OCI-LY1 (cell line): ENCODE measurements around the gene RAD21L1.

Source experiments
- H2AFZ ChIP-seq: fragments of 200-600 bp; sonication (generic), shearing (Covaris generic); 2 replicates; pipeline ENCODE4 v1.6.0; 2014; ENCODE audit warnings: antibody characterized with exemption, mild to moderate bottlenecking, low read length
- H3F3A ChIP-seq: fragments of 200-600 bp; sonication (generic), shearing (Covaris generic); 2 replicates; pipeline ENCODE4 v1.6.0; 2014; ENCODE audit warnings: mild to moderate bottlenecking, antibody characterized with exemption, low read length, moderate library complexity; ENCODE audit not compliant: insufficient read depth
- H3K27ac ChIP-seq: fragments of 200-600 bp; sonication (generic); 2 replicates; pipeline ENCODE4 v1.5.1; 2014; ENCODE audit warnings: low read length, mixed run types, mild to moderate bottlenecking, low read depth; ENCODE audit not compliant: poor library complexity, severe bottlenecking
- H3K27me3 ChIP-seq: fragments of 200-600 bp; sonication (generic); 2 replicates; pipeline ENCODE4 v1.6.0; 2014; ENCODE audit warnings: antibody characterized with exemption, mild to moderate bottlenecking, low read length, moderate library complexity; ENCODE audit not compliant: insufficient read depth
- H3K36me3 ChIP-seq: fragments of 200-600 bp; sonication (generic); 2 replicates; pipeline ENCODE4 v1.6.1; 2014; ENCODE audit warnings: mild to moderate bottlenecking, antibody characterized with exemption, low read length, moderate library complexity, mixed read lengths; ENCODE audit not compliant: insufficient read depth
- H3K4me1 ChIP-seq: fragments of 200-600 bp; sonication (generic); 2 replicates; pipeline ENCODE4 v1.5.1; 2014; ENCODE audit warnings: mild to moderate bottlenecking, low read length, moderate library complexity; ENCODE audit not compliant: insufficient read depth, severe bottlenecking
- H3K4me2 ChIP-seq: fragments of 200-600 bp; sonication (generic), shearing (Covaris generic); 2 replicates; pipeline ENCODE4 v1.6.1; 2014; ENCODE audit warnings: low read length
- H3K4me3 ChIP-seq: fragments of 200-600 bp; sonication (generic); 2 replicates; pipeline ENCODE4 v1.5.1; 2014; ENCODE audit warnings: low read length, low read depth, mild to moderate bottlenecking, mixed read lengths; ENCODE audit not compliant: poor library complexity, severe bottlenecking
- H3K79me2 ChIP-seq: fragments of 200-600 bp; shearing (Covaris generic); 2 replicates; pipeline ENCODE4 v1.6.1; 2016; ENCODE audit warnings: mixed run types, low read length, mixed read lengths; ENCODE audit not compliant: insufficient read depth
- H3K9ac ChIP-seq: fragments of 200-600 bp; sonication (generic), shearing (Covaris generic); 2 replicates; pipeline ENCODE4 v1.6.1; 2014; ENCODE audit warnings: mild to moderate bottlenecking, low read length, mixed read lengths
- H3K9me2 ChIP-seq: fragments of 200-600 bp; sonication (generic), shearing (Covaris generic); 2 replicates; pipeline ENCODE4 v1.6.1; 2014; ENCODE audit warnings: low read depth, mild to moderate bottlenecking, low read length, mixed read lengths
- H3K9me3 ChIP-seq: fragments of 200-600 bp; shearing (Covaris generic); 2 replicates; pipeline ENCODE4 v1.6.1; 2014; ENCODE audit warnings: low read length, mixed read lengths
- H4K20me1 ChIP-seq: fragments of 200-600 bp; sonication (generic), shearing (Covaris generic); 2 replicates; pipeline ENCODE4 v1.6.0; 2016; ENCODE audit warnings: mild to moderate bottlenecking, low read length; ENCODE audit not compliant: insufficient read depth
- EZH2 ChIP-seq: fragments of 200-600 bp; sonication (generic), shearing (Covaris generic); IDR thresholded peaks from 2 replicates; pipeline ENCODE4 v1.8.0; 2017; ENCODE audit warnings: borderline replicate concordance, mixed run types, mild to moderate bottlenecking, antibody characterized with exemption, low read length, moderate library complexity, mixed read lengths
- TF ChIP-seq, protein P1 (sequence below): fragments of 200-600 bp; sonication (generic), shearing (Covaris generic); IDR thresholded peaks from 2 replicates; pipeline ENCODE4 v1.5.1; 2017; ENCODE audit warnings: mild to moderate bottlenecking, antibody characterized with exemption, low read length, moderate library complexity, mixed read lengths

Gene RAD21L1

DNA sequence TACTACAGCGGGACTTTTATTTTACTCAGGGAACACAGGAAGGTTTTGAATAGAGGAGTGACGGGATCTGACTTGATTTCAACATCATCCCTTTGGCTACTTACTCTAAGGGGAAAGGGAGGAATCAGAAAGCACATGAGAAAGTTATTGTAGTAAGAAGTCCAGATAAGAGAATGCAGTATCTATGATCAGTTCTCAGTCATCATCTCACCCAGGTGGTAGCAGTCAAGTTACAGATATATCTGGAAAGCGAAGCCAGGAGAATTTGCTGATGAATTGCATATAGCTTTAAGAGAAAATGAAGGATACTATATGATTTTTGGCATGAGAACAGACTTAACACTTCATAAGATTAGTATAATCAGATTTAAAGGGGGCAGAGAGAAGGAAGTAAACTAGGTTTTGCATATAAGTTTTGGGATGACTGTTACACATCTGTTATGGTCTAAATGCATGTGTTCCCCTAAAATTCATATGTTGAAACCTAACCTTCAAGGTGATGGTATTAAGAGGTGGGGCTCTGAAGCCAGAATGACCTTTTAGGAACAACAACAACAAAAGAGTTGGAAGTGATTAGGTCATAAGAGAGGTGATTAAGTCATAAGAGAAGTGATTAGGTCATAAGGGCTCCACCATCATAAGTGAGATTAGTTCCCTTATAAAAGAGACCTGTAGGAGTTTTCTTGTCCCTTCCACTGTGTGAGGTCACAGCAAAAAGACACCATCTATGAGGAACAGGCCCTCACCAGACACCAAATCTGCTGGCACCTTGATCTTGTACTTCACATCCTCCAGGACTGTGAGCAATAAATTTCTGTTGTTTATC lies 6.7 kb downstream of the RAD21L1 start:
- no peak overlapping the region for H3K9ac ChIP-seq
- no peaks in the 10 kb centered on the region for H3K4me1 ChIP-seq
- TF ChIP-seq EZH2: no peak
- TF ChIP-seq, protein P1, sequence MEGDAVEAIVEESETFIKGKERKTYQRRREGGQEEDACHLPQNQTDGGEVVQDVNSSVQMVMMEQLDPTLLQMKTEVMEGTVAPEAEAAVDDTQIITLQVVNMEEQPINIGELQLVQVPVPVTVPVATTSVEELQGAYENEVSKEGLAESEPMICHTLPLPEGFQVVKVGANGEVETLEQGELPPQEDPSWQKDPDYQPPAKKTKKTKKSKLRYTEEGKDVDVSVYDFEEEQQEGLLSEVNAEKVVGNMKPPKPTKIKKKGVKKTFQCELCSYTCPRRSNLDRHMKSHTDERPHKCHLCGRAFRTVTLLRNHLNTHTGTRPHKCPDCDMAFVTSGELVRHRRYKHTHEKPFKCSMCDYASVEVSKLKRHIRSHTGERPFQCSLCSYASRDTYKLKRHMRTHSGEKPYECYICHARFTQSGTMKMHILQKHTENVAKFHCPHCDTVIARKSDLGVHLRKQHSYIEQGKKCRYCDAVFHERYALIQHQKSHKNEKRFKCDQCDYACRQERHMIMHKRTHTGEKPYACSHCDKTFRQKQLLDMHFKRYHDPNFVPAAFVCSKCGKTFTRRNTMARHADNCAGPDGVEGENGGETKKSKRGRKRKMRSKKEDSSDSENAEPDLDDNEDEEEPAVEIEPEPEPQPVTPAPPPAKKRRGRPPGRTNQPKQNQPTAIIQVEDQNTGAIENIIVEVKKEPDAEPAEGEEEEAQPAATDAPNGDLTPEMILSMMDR: no peak

DNA sequence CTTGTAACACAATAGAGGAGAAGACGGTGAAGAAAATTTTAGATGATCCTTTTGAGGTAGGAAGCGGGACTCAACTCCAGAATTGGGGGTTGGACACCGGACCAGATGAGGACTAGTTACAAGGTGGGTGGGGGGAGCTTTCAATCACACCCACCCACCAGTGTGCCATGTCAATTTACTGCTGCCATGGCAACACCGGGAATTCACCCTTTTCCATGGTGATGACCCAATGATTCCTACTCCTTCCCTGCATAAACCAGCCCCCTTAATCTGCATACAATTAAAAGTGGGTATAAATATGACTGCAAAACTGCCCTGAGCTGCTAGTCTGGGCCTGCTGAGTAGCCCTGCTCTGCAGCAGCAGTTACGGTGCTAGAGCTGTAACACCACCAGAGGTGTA lies 14.7 kb downstream of the RAD21L1 start:
- Histone ChIP-seq H3K36me3 (no peaks in the 10 kb centered on the region), H3F3A (no peaks in the 10 kb centered on the region), H3K4me1 (no peaks in the 10 kb centered on the region), H3K27ac (no peak overlapping the region), H3K9me2 (no peaks in the 10 kb centered on the region), H3K4me3 (no peak overlapping the region), H3K79me2 (no peaks in the 10 kb centered on the region), H4K20me1 (no peaks in the 10 kb centered on the region), H3K27me3 (no peaks in the 10 kb centered on the region), H3K4me2 (no peak overlapping the region), H3K9ac (no peak overlapping the region), H2AFZ (no peak overlapping the region), H3K9me3 (no peaks in the 10 kb centered on the region)
- no peak for TF ChIP-seq EZH2

More for the DNA sequence above, 6.7 kb downstream of the RAD21L1 start:
- Histone ChIP-seq H3K27ac (no peak overlapping the region), H3K9me3 (no peaks in the 10 kb centered on the region), H3K4me2 (no peak overlapping the region), H2AFZ (no peak overlapping the region), H3K4me3 (no peak overlapping the region), H3K79me2 (no peaks in the 10 kb centered on the region), H3F3A (no peaks in the 10 kb centered on the region), H4K20me1 (no peaks in the 10 kb centered on the region), H3K36me3 (no peaks in the 10 kb centered on the region), H3K27me3 (no peaks in the 10 kb centered on the region), H3K9me2 (no peaks in the 10 kb centered on the region)

DNA sequence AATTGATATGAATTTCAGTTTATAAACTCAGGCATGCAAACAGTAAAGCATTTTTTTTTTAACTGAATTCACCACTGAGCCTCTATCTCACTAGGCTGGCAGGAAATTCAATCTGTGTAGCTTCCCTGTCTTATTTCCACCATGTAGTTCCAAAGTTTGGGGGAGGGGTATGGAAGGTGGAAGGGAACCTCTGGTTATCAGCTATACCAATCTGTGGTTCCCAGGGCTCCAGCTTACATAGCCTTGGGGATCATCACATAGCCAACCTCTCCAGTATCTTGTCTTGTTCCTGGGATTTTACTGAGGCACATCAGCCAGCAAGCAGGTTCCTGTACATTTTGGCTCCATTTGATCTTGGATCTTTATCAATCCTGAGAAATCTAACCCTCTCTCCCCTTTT lies 15.6 kb downstream of the RAD21L1 start:
- Histone ChIP-seq H3K36me3 (no peaks in the 10 kb centered on the region), H3K27ac (no peak overlapping the region), H3K27me3 (no peaks in the 10 kb centered on the region), H2AFZ (no peak overlapping the region), H3K4me3 (no peak overlapping the region), H3K4me1 (no peaks in the 10 kb centered on the region), H3K79me2 (no peaks in the 10 kb centered on the region), H3F3A (no peaks in the 10 kb centered on the region), H3K4me2 (no peak overlapping the region), H4K20me1 (no peaks in the 10 kb centered on the region), H3K9ac (no peak overlapping the region), H3K9me2 (no peaks in the 10 kb centered on the region), H3K9me3 (no peaks in the 10 kb centered on the region)
- no peak for TF ChIP-seq EZH2
- TF ChIP-seq, protein P1: no peak

DNA sequence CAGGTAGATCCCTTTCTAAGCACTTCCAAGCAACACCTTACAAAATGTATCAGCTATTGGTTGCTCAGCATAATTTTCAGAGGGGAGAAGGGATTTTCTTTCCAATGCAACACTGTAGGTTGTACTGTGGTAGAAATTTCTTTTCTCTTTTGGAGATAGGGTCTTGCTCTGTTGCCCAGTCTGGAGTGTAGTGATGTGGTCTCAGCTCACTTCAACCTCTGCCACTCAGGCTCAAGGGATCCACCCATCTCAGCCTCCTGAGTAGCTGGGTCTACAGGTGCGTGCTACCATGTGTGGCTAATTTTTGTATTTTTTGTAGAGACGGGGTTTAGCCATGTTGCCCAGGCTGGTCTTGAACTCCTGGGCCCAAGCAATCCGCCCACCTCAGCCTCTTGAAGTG lies 16.3 kb downstream of the RAD21L1 start:
- H3K4me3 ChIP-seq: no peak overlapping the region
- no peaks in the 10 kb centered on the region for H4K20me1 ChIP-seq
- no peaks in the 10 kb centered on the region for H3F3A ChIP-seq
- H3K36me3 ChIP-seq: no peaks in the 10 kb centered on the region
- no peak overlapping the region for H2AFZ ChIP-seq
- H3K4me1 ChIP-seq: no peaks in the 10 kb centered on the region
- TF ChIP-seq, protein P1: no peak
- TF ChIP-seq EZH2: no peak
- no peak overlapping the region for H3K9ac ChIP-seq
- H3K27ac ChIP-seq: no peak overlapping the region
- no peaks in the 10 kb centered on the region for H3K27me3 ChIP-seq
- no peak overlapping the region for H3K4me2 ChIP-seq
- H3K9me3 ChIP-seq: no peaks in the 10 kb centered on the region
- H3K79me2 ChIP-seq: no peaks in the 10 kb centered on the region
- H3K9me2 ChIP-seq: no peaks in the 10 kb centered on the region
